ENCODE measurements around the gene PPRC1. TPM values are rescaled to one million over a fixed set of nuclear protein-coding genes. Genes with fewer than 3 reads are reported as not detected.

The PPRC1 gene
- total RNA-seq, 1 experiment from 2014 or later: 24.1 TPM

DNA sequence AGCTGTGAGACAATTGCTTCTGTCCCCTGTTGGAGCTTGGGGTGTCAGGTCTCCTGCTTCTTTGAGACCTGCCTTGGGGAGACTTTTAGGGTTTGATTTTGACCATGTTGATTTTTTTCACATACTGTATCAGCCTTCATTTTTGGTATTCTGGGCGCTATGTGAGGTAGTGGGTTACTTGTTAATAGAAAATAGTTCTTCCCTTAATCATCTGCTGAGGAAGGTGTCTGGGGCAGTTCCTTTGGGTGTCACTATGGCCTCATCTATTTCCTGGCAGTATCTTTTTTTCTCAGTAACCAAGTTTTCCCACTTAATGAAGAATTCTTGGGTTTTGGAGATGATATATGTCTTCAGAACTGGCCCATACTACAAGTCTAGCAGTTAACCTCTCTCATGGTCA, 14.7 kb downstream of the PPRC1 start:
- DNase-seq (ENCODE audit: extremely low read depth, low read depth): no peak

DNA sequence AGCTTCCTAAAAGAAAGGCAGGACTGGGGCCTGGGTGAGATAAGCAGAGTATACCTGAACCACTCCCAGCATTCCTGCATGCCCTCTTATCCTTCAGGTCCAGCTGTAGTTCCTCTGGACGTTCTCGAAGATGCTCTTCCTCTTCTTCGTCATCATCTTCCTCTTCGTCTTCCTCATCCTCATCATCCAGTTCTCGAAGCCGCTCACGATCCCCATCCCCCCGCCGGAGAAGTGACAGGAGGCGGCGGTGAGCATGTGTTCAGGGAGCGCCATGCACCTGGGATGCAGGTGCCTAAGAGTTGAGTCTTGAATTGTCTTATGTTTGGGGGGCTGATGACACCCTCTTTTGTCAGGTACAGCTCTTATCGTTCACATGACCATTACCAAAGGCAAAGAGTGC, 15.4 kb downstream of the PPRC1 start:
- DNase-seq (ENCODE audit: extremely low read depth, low read depth): no peak

GRCh38 chr10:102150970-102151773, 18.3 kb downstream of the PPRC1 start:
- no peak for DNase-seq (ENCODE audit: extremely low read depth, low read depth)

GRCh38 chr10:102151774-102152544, 19.1 kb downstream of the PPRC1 start, which contains the start of gene NOLC1:
TSS of gene NOLC1 (plus strand) at chr10:102152389. CDS start at chr10:102152411, 22 bp downstream.
- DNase-seq (ENCODE audit: extremely low read depth, low read depth): peak; percentile 98

DNA sequence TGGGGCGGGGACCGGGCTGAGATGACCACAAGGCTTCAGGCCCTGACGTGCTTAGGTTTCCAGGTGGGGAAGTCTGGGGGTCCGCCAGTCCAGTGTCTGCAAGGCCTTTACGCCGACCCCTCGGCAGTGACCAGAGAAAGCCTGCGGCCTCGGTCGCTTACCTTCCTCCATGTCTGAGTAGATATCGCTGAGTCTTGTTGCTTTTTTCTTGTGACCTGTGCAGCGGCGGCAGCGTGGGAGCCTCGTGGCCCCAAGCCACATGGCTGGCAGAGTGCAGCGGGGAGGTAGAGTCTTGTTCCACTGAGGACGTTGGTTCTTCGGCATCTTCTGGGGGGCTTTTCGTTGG, 19.7 kb downstream of the PPRC1 start:
- no peak for DNase-seq (ENCODE audit: extremely low read depth, low read depth)

GRCh38 chr10:102153093-102153620, 20.3 kb downstream of the PPRC1 start:
- DNase-seq (ENCODE audit: extremely low read depth, low read depth): no peak

- no peak for DNase-seq (ENCODE audit: extremely low read depth, low read depth)
Observed at GRCh38 chr10:102154466-102155116, 21.8 kb downstream of the PPRC1 start.

DNA sequence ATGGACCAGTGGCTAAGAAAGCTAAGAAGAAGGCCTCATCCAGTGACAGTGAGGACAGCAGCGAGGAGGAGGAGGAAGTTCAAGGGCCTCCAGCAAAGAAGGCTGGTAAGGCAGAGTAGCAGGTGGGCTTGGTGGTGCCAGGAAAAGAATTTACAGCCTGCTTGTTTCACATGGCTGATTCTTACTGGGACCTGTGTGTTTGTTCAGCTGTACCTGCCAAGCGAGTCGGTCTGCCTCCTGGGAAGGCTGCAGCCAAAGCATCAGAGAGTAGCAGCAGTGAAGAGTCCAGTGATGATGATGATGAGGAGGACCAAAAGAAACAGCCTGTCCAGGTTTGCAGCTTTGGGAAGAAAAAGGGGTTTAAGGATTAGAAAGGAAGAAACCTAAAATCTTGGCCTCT, 24.4 kb downstream of the PPRC1 start:
- no peak for DNase-seq (ENCODE audit: extremely low read depth, low read depth)

- no peak for DNase-seq (ENCODE audit: extremely low read depth, low read depth)
Observed at GRCh38 chr10:102159051-102159597, 26.3 kb downstream of the PPRC1 start.

DNA sequence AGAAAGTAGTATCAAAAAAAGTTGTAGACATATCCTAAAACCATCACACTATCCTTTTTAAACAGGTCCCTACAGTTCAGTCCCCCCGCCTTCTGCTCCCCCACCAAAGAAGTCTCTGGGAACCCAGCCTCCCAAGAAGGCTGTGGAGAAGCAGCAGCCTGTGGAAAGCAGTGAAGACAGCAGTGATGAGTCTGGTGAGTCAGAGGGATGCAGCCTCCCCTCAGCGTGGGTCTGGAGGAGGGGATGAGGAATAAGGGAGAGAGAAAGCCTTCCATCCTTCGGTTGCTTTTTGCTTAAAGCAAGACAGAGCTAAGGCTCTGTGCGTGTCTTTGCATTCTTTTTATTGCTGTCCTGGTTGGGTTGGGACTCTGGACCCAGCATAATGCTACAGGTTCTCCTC, 27.0 kb downstream of the PPRC1 start:
- no peak for DNase-seq (ENCODE audit: extremely low read depth, low read depth)

- no peak for DNase-seq (ENCODE audit: extremely low read depth, low read depth)
Observed at GRCh38 chr10:102163342-102163989, 30.6 kb downstream of the PPRC1 start.

DNA sequence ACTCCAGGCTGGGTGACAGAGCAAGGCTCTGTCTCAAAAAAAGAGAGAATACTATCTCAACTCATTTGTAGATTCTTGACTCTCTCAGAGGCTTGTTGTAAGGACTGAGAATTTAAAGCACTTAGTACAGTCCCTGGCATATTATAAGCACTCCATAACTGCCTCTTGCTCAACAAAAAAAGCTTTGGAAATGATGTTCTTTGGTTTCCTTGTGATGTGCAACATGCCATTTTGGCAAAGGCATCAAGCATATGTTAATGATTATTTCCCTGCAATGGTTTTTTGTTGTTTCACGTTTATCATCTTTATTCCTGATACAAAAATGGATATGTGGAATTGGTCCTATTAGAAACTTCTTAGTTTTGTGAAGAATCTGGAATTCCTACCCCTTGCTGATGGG, 35.0 kb downstream of the PPRC1 start:
- no peak for DNase-seq (ENCODE audit: extremely low read depth, low read depth)

GRCh38 chr10:102170602-102171001, 37.8 kb downstream of the PPRC1 start:
- DNase-seq (ENCODE audit: extremely low read depth, low read depth): no peak

- no peak for DNase-seq (ENCODE audit: extremely low read depth, low read depth)
Observed at GRCh38 chr10:102172288-102172687, 39.4 kb downstream of the PPRC1 start.

- DNase-seq (ENCODE audit: extremely low read depth, low read depth): no peak
Observed at GRCh38 chr10:102175415-102175814, 42.6 kb downstream of the PPRC1 start.

GRCh38 chr10:102184606-102185005, 51.8 kb downstream of the PPRC1 start:
- DNase-seq (ENCODE audit: extremely low read depth, low read depth): no peak

DNA sequence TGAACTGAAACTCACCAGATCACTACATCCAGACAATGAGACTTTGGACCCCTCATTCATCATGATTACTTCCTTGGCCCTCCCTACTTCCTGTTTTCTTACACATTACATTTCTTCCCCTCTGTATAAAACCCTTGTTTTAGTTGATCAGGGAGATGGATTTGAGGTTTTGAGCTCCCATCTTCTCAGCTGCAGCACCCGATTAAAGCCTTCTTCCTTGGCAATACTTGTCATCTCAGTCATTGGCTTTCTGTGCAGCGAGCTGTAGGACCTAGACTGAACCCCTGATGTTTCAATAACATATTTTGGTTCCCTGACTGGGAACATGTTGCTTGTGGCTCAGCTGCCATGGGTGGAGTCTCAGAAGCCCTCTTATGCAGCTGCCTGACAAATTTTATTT, 52.4 kb downstream of the PPRC1 start:
- no peak for DNase-seq (ENCODE audit: extremely low read depth, low read depth)

DNA sequence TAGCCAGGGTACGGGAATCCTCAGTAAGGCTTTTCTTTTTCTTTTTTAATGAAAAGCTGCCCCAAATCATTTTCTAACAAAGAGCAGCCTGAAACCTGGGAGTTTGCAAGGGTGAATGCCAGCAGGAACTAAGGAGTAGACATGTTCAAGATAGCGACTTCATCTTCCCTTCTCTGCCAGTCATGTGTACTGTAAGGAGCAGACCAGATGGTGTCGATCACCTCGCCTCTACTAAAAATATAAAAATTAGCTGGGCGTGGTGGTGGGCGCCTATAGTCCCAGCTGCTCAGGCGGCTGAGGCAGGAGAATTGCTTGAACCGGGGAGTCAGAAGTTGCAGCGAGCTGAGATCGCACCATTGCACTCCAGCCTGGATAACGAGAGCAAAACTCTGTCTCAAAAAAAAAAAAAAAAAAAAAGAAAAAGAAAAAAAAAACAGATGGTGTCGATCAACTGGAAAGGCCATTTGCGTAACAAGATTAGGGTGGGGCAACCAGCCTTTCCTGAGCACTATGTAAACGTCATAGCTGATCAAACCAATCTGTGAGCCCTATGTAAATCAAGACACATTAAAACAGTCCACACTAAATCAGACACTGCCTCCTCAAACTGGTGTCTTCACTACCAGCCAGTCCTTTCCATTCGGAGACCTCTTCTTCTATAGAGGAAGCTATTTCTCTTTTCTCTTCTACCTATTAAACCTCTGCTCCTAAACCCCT, 53.1 kb downstream of the PPRC1 start:
- DNase-seq (ENCODE audit: extremely low read depth, low read depth): no peak

DNA sequence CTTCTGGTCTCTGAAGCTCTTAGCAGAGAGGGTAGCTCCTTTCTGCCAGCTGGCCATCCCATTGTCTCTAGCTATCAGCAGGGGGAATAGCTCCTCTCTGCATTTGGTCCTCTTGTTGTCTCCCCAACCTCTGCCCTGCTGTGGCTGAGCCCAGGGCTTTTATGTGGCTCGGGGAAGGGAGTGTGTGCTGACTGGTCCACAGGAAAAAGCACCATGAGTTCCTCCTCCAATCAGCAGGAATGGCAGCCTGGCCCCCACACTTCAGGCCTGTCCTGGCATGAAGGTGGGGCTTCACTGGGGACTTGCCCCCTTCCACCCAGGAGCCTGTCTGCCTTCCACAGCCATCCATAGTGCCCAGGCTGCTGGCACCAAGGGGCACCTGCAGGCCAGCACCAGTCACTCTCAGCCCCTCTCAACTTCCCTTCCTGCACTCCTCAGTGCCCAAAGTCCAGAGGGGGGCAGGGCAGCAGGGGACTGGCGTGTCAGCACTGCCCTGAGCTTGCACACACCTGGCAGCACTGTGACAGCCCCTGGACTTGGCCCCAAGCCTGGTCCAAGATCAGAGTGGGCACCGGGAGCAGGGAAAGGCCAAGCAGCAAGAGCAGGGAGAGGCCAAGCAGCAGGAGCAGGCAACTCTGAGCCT, 55.6 kb downstream of the PPRC1 start:
- no peak for DNase-seq (ENCODE audit: extremely low read depth, low read depth)

Data from NCI-H460 (cell line).